ENCODE measurements around the gene ADNP2. TPM values are rescaled to one million over a fixed set of nuclear protein-coding genes. Genes with fewer than 3 reads are reported as not detected.
"Not testable (repeated sequence)": the region's sequence is repeated elsewhere in the genome, so short reads cannot be mapped to it uniquely, and the experiment has no call there.

Gene ADNP2
- total RNA-seq, 1 donor from 2014 or later: 22.0 TPM

DNA sequence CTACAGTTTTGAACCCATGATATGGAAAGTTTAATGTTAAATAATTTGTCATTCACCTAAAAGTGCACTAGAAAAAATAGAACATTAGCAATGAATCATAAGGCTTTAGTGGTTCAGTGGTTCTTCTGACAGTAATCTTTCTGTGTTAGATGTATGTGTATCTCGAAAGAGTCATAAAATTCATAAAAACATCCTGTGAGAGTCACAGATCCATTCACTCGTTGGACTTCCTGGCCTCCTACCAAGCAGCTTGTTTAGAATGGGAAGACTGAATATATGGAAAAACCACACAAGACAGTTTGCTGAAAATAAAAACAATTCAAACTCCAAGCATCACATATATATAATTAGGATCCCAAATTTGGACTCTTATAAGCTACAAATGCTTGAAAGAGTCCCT lies 34.8 kb downstream of the ADNP2 start:
- no peak for FAIRE-seq
- no peak for DNase-seq (ENCODE audit: low spot score in 2 of 2)

DNA sequence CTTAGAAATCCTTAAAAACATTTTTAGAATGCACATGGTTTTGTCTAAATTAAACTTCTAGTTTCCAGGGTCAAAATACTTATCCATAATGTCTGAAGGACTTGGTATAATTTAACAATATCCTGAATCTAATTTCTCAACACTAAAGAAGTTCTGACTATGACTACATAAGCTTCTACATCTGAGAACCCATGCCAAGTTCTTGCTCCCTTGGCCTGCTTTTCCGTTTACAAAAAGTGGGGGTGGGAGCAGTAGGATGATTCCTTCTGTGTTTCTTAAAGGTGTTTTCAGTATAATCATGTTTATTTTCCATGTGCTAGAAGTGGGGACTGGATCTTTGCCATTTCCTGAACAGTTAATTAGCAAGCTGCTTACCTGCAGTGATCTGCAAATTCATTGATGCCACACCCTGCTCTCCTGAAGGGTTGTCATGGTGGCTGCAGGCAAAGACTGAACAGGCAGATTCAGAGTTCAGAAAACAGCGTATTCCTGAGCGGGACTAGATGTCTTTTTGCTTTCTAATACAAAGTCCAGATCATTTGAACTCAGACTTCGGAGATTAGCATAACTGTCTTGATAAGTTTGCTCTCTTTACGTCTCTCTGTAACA lies 36.2 kb downstream of the ADNP2 start:
- FAIRE-seq: no peak

DNA sequence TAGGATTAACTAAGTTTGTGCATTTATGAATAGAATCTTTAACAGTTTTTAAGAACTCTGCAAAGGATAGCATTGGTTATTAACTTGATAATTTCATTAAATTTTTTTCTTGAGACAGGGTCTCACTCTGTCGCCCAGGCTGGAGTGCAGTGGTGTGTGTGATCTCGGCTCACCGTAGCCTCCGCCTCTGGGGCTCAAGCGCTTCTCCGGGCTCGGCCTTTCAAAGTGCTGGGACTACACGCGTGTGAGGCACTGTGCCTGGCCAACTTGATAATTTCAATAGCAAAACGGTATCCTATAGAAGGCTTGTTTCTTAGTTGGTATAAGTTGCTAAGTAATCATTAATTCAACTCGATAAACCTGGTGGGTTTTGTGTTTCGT lies 38.0 kb downstream of the ADNP2 start:
- DNase-seq (ENCODE audit: low spot score in 2 of 2): no peak
- no peak for FAIRE-seq

More for the DNA sequence above, 36.2 kb downstream of the ADNP2 start:
- DNase-seq (ENCODE audit: low spot score in 2 of 2): no peak

DNA sequence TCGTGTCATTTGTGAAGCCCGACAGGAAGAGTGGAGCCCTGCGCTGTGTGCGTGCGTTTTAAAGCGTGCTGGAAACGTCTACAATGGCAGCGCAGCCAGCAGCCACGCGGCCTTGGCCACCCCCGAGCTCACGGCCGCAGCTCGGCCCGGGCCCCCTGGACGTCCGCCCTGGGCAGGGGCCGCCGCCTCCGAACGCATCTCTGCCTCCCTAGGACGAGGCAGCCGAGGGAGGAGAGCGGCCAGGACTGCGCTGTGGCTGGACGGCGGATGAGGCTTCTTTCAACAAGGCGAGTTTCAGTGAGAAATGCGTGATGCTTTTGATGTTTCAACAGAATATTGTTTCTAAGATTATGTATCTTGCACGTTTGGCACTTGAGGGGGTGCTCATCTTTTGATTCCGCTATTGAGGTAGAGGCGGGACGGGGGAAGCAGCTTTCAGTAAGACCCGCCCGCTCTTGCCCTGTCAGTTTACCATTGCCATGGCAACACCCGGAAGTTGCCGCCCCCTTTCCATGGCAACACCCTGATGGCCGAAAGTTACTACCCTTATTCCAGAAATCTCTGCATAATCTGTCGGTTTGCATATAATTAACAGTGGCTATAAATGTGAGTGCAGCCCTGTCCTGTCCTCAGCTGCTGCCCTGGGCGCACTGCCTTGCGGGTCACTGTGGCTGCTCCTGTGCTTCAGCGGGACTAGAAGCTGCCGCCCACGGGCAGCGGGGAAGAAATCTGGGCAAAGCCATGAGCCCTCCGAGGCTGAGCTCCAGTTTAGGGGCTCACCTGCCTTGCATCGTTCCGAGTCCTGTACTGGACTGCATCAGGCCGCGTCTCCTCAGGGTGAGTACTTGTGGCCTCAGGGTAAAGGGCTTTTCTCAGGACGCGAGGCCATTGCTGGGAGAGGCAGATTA lies 38.6 kb downstream of the ADNP2 start:
- no peak for FAIRE-seq
- peak; percentile 74 to 80 for DNase-seq (ENCODE audit: low spot score in 2 of 2)

DNA sequence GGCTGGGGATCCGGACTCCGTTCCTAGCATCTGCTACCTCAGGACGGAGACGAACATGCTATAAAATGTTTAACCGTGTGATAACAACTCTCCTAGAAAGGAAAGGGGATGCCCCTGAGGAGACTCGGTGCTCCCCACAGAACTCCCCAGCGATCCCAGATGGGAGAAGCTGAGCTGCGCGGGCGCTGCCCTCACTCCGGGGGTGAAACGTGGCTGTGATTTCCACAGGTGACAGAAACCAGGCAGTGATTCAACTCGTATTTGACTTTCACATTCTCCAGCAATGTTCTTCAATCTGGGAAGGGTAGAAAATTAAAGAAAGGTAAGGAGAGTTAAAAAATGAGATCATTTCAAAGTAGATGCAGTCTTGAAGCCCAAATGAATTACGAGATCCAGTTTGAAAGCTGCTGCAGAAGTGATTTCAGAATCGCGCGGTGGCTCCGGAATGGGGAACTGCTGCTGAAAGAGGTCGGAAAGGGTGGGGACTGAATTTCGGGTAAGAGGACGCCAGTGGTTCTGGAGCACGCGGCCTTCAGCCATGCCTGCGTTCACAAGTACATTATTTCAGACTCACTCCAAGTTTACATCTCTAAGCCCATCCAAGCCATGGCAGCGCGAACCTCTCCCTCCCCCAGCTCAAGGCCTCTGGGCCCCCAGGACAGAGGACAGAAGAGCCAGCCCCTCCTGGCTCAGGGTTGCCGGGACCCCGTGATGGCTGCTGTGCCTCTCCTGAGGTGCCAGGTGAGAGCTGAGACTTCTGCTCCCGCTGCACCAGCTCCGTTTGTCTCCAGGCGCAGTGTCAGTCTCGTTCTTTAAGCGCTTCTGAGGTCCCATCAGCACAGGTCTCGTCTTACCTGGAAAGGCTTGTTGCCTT lies 39.5 kb downstream of the ADNP2 start:
- FAIRE-seq (no peak), DNase-seq (ENCODE audit: low spot score in 2 of 2) (no peak)

DNA sequence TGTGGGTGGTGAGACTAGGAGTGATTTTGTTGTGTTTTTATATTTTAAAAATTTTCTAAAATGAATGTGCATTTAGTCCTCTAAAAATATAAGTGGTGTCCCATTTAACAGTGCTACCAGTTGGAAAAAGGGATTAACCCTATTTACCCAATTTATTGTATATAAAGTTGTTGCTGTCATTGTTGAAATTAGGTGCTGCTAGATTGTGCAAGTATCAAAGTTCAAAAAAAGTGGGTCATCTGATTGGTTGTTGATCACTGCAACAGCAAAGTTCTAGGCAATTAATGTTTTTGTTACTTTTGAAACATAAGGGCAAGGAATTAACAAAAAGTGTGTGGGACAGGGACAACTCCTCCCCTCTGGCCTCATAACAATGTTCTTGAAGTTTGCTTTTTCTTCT lies 40.6 kb downstream of the ADNP2 start:
- FAIRE-seq (no peak), DNase-seq (ENCODE audit: low spot score in 2 of 2) (no peak)

DNA sequence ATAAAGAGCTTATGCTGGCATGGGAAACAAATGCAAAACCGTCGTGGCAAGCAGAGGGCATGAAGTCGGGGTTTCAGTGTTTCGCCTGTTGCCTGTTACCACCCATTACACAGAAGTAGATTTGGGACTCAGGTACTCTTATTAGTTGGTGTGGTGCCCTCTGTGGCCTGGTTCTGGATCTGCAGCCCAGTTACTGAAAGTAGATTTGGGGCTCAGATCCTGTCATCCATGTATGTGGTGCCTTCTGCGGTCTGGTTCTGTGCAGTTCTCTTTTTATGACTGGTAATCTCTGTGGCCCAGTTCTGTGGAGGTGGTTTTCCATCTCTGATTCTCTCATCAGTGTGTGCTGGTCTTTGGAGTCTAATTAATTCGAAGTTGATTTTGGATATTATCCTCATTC lies 45.2 kb downstream of the ADNP2 start:
- FAIRE-seq: no peak
- no peak for DNase-seq (ENCODE audit: low spot score in 2 of 2)

DNA sequence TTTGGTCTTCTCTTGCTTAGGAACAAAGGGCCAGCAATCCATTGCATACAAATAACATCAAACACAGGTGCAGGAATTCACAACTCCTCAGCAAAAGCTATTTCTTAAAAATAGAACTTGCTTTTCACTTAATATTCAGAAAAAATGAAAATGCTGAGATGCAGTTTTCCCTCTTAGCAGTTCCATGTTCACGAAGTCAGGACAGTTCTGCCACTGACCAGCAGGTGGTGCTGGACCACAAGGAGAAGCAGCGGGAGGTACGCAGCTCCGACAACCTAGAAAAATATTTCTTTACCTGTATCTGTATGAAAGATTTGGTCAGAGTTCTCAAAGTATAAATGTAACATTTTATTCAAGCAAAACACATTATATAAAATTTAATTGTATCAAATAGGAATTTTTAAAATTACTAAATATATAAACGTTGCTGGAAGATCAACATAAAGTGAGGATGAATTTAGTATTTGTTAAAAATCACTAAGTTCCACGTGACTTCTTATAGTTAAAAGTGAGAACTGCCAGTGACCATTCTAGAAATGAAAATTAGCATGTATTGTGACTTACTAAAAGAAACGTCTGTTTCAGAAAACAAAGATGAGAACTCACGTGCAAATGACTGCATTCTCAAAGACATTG lies 48.8 kb downstream of the ADNP2 start:
- peak; percentile 95 for FAIRE-seq
- DNase-seq (ENCODE audit: low spot score in 2 of 2): peak; percentile 67 to 69

DNA sequence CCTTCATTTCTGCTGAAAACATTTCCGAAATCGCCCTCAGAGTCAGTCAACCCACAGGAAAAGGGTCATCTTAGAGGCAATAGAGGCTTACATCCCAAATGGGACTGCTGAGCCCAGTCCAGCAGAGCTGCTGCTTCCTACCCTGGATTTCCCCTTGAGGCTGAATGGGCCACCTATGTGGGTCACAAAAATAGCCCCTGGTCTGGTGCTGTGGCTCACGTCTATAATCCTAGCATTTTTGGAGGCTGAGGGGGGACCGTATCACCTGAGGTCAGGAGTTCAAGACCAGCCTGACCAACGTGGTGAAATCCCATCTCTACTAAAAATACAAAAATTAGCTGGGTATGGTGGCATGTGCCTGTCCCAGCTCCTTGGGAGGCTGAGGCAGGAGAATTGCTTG lies 49.3 kb downstream of the ADNP2 start:
- DNase-seq (ENCODE audit: low spot score in 2 of 2) (no peak), FAIRE-seq (no peak)

DNA sequence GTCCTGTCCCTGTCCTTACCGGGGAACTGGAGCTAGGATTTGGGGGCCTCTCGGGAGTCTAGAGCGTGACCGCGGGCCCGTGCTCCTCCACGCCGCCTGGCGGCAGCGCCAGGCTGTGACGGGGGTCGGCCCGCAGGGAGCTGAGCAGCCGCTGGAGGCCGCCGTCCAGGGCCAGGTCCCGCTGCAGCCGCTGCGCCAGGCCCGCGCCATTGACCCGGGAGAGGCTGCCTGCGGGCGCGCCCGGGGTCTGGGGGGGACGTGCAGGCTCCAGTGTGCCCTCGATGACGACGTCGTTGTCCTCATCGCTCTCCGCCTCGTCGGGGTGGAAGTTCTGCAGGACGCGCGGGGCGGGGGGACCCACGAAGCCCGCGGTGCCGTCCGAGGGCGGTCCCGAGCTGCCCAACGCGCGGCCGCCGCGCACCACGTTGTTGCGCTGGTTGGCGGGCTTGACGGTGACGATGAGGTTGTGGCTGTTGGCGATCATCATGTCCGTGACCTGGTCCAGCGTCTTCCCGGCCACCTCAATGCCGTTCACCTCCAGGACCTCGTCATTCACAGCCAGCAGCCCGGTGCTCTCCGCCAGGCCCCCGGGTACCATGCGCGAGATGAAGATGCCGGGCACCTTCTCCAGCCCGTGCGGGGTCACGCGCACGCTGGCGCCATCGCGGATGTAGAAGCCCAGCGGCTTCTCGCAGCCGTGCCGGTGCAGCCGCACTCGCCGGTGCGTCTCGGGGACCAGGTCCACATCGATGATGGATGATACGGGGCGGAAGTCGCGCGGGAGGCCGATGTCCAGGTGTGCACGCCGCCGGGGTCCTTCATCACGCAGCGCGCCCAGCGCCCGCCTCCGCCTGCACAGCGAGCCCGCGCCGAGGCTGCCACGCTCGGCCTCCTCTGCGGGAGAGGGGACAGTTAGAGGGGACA lies 50.9 kb downstream of the ADNP2 start:
- no peak for DNase-seq (ENCODE audit: low spot score in 2 of 2)
- FAIRE-seq: no peak

DNA sequence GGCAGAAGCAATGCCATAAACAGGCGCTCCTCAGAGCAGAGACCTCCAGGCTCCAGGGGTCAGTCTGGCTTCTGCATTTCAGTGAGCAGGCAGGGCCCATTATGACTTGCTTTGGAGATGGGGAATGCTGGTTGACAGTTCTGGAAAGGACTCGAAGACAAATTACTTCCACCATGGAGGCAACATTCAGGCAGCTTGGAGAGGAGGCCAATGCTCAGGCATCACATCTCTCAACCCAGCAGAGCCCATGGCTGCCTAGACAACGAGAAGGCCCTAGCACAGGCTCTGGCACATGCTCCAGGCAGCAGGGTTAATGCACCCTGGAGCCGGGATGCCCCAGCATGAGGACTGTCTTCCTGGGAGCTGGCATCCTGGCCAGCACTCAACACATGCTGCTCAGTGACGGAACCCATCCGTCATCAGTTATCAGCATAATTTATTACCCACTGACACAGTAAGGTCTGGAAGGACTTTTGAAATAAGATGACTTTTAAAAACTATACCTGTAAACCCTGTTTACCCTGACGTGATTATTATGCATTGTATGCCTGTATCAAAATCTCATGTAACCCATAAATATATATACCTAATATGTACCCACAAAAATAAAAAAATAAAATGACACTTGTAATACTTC lies 52.8 kb downstream of the ADNP2 start:
- FAIRE-seq: no peak
- no peak for DNase-seq (ENCODE audit: low spot score in 2 of 2)

DNA sequence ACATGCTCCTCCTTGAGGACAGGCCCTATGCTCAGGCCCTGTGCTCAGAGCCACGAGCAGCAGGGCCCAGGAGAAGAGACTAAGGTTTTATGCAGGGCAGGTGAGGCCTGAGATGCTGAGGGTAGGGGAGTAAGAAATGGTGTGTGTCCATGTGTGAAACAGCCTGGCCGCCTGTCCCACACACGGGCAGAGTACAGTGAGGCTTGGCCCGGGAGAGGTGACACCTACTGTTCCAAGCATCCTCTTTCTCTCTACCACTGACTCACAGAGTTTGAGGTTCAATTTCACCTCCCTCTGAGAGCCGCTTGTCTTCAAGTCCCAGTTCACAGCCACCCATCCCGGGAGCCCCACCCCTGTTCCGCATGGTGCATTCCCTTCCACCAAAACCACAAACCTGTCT lies 54.1 kb downstream of the ADNP2 start:
- DNase-seq (ENCODE audit: low spot score in 2 of 2): no peak
- FAIRE-seq: no peak

DNA sequence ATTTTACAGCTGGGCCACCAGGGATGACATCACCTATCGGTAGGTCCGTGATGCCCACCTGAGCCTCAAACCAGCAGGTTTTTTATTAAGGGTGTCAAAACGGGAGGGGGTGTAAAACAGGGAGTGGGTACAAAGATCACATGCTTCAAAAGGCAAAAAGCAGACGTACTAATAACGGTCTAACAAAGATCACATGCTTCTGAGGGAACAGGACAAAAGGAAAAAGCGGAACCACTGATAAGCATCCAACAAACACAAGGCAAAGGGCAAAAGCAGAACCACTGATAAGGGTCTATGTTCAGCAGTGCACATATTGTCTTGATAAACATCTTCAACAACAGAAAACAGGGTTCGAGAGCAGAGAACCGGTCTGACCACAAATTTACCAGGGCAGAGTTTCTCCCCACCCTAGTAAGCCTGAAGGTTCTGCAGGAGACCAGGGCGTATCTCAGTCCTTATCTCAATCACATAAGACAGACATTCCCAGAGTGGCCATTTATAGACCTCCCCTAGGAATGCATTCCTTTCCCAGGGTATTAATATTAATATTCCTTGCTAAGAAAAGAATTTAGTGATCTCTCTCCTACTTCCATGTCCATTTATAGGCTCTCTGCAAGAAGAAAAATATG lies 55.8 kb downstream of the ADNP2 start:
- not testable (repeated sequence) for DNase-seq (ENCODE audit: low spot score in 2 of 2); FAIRE-seq

DNA sequence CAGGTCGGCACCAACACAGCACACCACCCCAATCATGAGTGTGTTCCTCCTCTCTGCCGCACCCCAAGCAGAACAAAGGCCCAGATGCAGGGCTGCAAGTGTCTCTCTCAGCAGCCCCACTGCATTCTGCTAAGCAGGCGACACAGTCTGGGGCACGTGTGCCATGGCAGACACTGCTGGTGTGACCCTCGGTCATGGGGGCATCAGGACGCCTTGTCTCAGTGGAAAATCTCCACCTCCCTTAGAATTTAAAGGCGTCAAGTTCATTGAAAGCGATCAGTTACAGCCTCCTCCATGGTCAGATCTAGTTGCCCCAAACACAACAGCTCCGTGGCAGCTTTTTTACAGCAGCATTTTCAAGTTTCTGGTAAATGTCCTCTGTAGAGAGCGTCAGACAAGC lies 57.2 kb downstream of the ADNP2 start:
- DNase-seq (ENCODE audit: low spot score in 2 of 2) (no peak), FAIRE-seq (no peak)

DNA sequence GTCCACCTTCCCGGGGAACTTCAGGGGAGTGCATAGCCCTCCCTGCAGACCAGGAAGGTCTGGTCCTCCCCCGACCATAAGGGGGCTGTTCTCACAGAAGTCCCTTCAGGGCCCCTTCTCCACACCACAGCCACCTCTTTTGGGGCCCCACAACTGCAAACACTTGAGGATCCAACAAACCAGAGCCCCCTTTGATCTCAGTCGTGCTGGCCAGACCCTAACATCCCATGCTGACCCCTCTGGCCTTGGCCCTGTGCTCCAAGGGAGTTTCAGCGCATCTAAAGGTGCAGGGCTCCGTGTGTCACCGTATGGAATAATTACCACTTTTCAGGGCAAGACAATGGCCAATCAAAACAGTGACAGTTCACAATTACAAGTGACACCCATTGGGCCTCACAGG lies 57.7 kb downstream of the ADNP2 start:
- no peak for FAIRE-seq
- no peak for DNase-seq (ENCODE audit: low spot score in 2 of 2)

DNA sequence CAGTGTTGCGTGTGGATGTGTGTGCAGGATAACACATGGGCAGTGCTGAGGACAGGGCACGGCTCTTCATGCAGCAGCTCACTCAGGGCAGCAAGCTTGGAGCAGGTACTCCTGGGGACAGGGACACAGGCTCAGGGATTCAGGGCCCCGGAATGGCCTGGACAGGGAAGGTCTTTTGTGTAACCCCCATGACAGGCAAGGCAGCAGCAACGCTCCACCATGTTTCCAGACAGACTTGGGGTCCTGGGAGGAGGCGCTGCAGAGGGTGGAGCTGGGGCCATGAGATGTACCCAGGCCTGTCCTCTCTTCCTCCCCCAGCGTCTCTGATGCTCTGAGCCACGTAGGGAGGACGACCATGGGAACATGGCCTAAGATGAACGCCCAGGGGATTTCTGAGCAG lies 58.3 kb downstream of the ADNP2 start:
- DNase-seq (ENCODE audit: low spot score in 2 of 2) (no peak), FAIRE-seq (no peak)

DNA sequence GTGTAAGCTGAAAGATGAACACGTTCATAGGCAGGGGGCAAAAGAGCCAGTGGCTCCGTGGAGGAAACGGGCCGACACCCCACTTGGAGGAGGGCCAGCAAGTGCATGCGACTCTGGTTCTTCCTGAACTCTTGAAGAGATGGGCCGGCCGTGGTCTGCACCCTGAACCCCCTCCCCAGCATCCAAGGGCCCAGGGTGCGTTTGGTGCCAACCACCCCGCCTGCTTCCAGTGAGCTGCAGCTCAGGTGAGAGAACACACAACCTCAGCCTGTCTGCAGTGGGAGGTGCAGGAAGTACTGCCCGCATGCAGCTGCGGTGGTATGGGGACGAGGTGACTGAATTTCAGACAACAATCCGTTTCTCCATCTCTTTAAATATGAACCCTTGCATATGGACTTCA lies 58.9 kb downstream of the ADNP2 start:
- FAIRE-seq: no peak
- DNase-seq (ENCODE audit: low spot score in 2 of 2): no peak

DNA sequence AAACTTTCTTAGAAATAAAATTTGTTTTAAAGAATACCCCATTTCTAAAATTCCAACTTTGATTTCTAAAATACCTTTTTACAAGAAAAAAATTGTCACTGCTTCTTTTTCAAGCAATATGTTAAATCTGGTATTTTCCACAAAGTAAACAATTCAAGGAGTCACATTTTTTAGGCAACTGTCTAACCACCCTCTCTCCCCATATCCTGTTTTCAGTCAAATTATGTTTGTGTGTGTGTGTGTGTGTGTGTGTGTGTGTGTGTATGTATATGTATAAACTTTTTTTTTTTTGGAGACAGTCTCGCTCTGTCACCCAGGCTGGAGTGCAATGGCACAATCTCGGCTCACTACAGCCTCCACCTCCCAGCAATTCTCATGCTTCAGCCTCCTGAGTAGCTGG lies 59.3 kb downstream of the ADNP2 start:
- no peak for DNase-seq (ENCODE audit: low spot score in 2 of 2)
- no peak for FAIRE-seq

DNA sequence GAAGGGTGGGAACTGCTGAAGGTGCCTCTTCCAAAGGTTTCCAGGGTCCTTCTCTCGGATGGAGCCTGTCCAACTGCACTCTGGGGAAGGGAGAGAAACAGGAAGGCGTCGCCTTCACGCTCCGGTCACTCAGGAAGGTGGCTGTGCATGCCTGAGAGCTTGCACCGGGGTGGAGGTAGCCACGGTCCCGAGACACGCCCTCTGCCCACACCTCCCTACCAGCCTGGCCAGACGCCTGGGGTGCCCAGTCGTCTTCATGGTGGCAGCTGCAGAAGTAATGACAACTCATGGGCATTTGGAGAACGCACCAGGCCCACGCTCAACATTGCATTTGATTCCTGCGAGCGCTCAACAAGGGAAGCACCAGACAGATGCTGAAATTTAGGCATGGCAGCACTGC lies 59.9 kb downstream of the ADNP2 start:
- FAIRE-seq: no peak
- no peak for DNase-seq (ENCODE audit: low spot score in 2 of 2)
